Inflammatory macrophage treated with lipopolysaccharide for 1 hour (primary cell): ENCODE results near the gene THADA.

Experiments
- DNase-seq, 2 donors: peaks; one replicate each; pipeline ENCODE4 v3.0.0-alpha.2; 2020 to 2022

Gene THADA

GRCh38 chr2:43507137-43507536 is 88.7 kb downstream of the THADA start:
- DNase-seq: no peak

GRCh38 chr2:43495727-43496126 is 100.1 kb downstream of the THADA start:
- no peak for DNase-seq

DNA sequence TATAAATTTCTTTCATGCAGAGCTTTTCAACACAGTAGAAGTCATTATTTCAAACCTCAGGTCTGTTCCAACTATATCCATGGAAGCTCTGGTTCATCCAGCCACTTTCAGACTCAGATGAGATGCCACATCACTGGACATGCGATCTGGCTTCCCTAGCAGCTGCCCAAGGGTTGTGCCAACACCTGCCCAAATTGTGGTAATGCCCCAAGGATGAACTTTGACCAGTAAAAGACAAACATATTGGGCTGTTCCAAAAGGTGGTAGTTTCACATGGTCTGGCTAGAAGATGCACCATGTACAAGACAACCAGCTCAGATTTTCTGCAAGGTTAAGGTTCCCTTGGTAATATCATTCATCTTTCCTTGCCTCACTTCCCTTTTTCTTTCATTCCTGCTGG is 101.9 kb downstream of the THADA start:
- no peak for DNase-seq

- no peak for DNase-seq
Observed at GRCh38 chr2:43491065-43491639, 104.7 kb downstream of the THADA start.

GRCh38 chr2:43490252-43490786 is 105.5 kb downstream of the THADA start:
- peak; percentile 22 to 37 for DNase-seq

GRCh38 chr2:43488737-43489136 is 107.1 kb downstream of the THADA start:
- DNase-seq: no peak

DNA sequence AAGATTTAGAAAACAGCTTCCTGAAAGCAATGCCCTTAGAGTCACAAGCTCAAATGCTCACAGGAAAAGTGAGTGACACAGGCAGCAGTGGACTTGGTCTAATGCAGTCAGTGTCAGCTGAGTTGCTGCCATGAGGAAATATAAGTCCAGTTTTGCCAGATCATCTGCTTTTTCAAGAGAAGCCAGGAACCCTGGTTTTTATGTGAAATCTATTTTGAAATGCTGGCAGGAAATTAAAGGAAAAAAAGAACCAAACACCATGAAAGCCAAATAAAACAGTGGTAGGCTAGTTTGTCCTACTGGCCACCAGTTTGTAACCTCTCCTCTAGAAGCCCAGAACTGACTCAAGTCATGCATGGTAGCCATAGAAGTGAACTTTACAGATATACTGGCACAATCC is 109.2 kb downstream of the THADA start:
- DNase-seq: peak; percentile 75 to 94

DNA sequence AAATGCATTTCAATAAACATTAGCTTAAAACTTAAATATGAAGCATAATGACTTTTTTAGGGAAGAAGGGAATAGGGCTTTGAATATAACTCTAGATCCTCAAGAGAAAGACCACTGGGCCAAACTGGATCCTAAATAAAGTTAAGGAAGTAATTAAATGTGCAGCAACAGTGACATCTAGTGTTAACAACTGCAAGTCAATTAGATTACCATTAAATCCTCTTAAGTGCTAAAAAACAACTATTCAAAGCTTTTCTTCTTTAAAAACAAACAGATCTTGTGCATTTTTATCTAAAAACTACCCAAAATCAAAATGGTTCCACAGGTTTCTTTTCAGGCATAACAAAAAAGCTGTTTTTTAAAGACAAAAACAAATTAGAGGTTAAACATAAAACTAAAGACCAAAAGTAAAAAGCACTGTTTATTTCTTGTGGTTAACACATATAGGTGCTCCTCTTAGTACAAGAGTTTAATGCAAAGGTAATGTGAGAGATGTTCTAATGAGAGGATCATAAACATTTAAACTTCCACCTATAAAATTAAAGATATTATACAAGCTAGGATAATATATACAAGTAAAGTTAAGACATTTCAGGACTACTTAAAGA is 111.4 kb downstream of the THADA start:
- peak; percentile 66 to 88 for DNase-seq

DNA sequence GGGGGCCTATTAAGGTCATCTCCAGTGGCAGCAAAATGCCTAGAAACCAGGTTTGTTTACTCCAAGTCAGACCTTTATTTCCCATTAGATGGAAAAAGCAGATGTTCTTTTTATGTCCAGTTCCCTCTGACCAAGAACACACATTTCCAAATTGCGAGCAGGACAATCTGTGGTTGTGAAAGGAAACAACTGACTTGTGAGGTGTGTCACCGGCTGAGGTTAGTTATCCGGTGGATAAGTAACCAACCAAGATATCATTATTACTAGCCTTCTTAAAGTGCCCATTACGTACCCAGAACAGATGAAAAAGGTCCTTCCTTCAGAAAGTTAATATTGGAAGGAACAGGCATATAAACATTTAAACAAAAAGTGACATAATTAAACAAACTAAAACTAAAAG is 112.9 kb downstream of the THADA start:
- DNase-seq: peak; percentile 44 to 56

DNA sequence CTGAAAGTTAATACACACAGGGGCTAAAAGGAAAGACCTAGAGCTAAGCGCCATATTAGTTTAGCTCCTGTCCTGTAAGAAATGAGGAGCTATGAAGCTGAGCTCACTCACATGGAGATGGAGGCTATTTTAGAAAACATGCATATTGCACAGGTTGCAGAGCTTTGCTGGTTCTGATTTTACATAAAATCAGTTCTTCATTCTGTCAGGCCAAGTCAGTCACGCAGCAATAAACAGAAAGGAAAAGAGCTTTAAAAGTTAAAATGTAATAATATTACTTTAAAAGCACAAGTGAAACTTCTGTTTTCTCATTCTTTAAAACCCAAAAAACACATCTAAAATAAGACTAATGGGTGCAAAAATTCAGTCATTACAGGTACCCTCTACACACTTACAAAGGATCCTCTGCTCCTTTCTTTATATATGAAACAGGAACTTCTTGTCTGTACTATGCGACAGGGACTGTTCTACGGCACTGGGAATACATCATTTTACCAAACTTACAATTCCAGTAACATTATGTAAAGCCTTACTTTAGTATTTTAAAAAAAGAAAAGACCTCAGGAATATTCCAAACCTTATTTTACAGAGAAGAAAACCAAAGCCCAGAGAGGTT is 113.8 kb downstream of the THADA start:
- DNase-seq: no peak

DNA sequence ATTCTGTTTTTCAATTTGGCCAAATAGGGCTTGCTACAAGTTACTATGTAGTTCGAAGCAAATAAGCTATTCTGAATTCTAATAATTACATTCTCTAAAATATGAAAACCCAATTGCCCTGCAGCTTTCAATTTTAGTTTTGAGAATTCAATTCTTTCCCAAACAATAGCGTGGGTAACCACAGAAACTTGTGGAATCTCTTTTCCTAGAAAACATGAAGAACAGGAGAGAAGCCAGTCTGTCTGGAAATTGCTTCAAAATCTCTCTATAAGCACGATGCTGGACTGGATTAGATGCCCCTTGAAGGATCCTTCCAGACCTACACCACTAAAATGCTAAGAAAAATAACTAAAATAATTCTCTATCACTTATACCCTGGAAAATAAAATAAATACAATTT is 115.0 kb downstream of the THADA start:
- DNase-seq: no peak

GRCh38 chr2:43478412-43479086 is 117.3 kb downstream of the THADA start:
- DNase-seq: no peak

DNA sequence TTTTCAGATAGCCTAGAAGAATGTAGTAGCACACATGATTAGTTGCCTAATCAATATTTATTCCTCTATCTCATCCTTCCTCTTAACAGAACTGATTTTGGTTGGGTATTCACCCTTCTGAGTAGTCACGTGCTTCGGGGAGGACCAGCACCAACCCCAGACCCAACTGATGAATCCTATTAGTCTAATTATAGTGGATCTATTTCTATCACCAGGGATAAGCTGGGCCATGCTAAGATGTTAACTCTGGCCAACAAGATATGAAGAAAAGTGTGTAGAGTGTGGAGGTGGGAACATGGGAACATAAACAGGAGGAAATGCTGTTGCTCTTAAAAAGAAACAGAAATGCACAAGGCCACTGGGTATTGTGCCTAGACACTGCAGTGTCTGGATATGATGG is 119.9 kb downstream of the THADA start:
- DNase-seq: no peak

GRCh38 chr2:43475137-43475846 is 120.5 kb downstream of the THADA start:
- DNase-seq: no peak

- DNase-seq: no peak
Observed at GRCh38 chr2:43474273-43474672, 121.6 kb downstream of the THADA start.

GRCh38 chr2:43473767-43474166 is 122.1 kb downstream of the THADA start:
- no peak for DNase-seq

DNA sequence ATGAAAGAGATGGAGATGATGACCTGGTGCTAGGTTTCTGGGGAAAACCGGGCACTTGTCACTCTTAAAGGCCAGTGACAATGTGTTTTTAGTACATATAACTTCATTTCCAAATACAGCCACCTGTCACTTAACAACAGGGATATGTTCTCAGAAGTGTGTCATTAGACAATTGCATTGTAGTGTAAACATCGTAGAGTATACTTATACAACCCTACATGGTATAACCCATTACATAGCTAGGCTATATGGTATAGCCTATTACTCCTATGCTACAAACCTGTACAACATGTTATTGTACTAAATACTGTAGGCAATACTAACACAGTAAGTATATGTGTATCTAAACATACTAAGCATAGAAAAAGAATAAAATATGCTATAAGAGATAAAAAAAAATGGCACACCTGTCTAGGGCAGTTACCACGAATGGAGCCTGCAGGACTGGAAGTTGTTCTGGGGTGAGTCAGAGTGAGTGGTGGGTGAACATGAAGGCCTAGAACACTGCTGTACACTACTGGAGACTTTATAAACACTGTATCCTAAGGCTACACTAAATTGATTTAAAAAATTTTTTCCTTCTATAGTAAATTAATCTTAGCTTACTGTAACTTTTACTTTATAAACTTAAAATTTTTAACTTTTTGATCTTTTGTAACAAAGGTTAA is 123.2 kb downstream of the THADA start:
- DNase-seq: no peak

DNA sequence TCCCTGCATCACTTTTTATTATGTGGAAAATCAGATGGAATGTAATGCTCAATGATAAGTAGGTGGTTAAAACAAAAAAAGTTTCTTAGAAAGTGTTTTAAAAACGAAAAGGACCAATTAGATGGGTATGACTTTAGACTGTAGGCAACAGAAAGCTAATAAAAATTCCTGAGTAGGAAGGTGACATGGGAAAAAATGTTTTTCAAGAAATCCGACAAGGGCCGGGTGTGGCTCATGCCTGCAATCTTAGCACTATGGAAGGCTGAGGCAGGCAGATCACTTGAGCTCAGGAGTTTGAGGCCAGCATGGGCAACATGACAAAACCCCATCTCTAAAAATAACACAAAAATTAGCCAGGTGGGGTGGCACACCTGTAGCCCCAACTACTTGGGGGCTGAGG is 126.1 kb downstream of the THADA start:
- DNase-seq: no peak

- no peak for DNase-seq
Observed at GRCh38 chr2:43469094-43469493, 126.7 kb downstream of the THADA start.

DNA sequence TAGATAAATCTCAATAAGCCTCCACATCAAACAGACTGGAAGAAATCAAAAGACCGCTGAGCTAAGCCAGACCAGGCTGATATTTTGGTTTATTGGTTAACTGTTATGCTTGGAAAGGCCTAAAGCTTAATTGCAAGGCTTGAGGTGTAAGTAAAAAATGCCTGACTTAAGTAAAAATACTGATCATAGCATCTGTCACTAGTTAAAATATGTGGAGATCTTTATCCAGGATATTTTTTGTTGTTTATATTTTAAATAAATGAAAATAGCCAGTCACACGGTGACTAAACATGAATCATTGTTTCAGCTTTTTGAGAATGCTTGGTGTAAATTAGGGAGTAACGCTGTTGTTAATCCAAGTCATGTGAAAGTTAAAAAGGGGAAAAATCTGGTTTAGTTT is 127.9 kb downstream of the THADA start:
- no peak for DNase-seq

DNA sequence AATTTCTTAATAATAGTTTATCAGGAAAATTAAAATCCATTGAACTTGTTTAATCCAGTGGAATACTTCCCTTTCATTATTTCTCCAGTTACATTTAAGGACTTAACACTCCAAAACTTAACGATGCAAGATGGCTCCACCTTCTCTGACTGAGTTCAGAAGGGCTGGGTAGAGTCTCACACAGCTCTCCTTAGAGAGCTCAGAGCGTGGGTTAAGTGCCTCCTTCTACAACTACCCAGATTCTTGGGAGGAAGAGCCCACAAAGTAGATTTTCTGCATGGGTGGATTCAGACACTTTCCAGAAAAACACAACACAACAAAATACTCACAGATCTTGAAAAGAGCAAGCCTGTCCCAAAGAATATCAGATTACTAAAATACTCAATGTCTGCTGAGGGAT is 130.6 kb downstream of the THADA start:
- no peak for DNase-seq

GRCh38 chr2:43464590-43464989 is 131.2 kb downstream of the THADA start:
- no peak for DNase-seq
